Upper lobe of right lung (tissue), 1 donor: Measurements from ENCODE around the gene TTC39C. TPM values are rescaled to one million over a fixed set of nuclear protein-coding genes. Genes with fewer than 3 reads are reported as not detected.
A peak's percentile ranks its signal among the peaks of the same experiment; 100 is the strongest.

Source experiments
- ATAC-seq: fragments of 200-7000 bp; cut with Tn5 transposase; one replicate; pipeline ENCODE4 v1.9.1; 2020; ENCODE audit warnings: mild to moderate bottlenecking, moderate library complexity
- DNase-seq: peaks from one replicate; pipeline ENCODE4 v3.0.0-alpha.2; 2020
- H3K27ac ChIP-seq: fragments of 200-600 bp; one replicate; pipeline ENCODE4 v1.8.0; 2022
- H3K27me3 ChIP-seq: fragments of 200-600 bp; one replicate; pipeline ENCODE4 v1.8.0; 2022; ENCODE audit warnings: mild to moderate bottlenecking
- H3K36me3 ChIP-seq: fragments of 200-600 bp; one replicate; pipeline ENCODE4 v1.8.0; 2022
- H3K4me1 ChIP-seq: fragments of 200-600 bp; one replicate; pipeline ENCODE4 v1.8.0; 2022
- H3K4me3 ChIP-seq: fragments of 200-600 bp; one replicate; pipeline ENCODE4 v1.8.0; 2022; ENCODE audit warnings: mild to moderate bottlenecking
- H3K9me3 ChIP-seq: fragments of 200-600 bp; one replicate; pipeline ENCODE4 v1.8.0; 2022
- CTCF ChIP-seq: fragments of 200-600 bp; IDR thresholded peaks from one replicate; pipeline ENCODE4 v1.8.0; 2022; ENCODE audit warnings: antibody characterized with exemption
- intact Hi-C: fragments of 100-400 bp; cut with DNase I; formaldehyde crosslinking; loops from one replicate; pipeline ENCODE4 v1.11.0; 2022
- total RNA-seq: library from RNA; stranded (reverse); fragmentation: NEBNext Ultra II Directional; extraction: Animal tissue kit (Norgen Biotek cat#: 25700); gene quantifications from one replicate; pipeline ENCODE4 v1.2.1, GENCODE V29; 2021
- donor health status: DM: no; HTN: yes; CAD: no; lungs with severe emphysema.

Gene TTC39C
- total RNA-seq, 1 donor from 2014 or later, result 14.8 TPM

DNA sequence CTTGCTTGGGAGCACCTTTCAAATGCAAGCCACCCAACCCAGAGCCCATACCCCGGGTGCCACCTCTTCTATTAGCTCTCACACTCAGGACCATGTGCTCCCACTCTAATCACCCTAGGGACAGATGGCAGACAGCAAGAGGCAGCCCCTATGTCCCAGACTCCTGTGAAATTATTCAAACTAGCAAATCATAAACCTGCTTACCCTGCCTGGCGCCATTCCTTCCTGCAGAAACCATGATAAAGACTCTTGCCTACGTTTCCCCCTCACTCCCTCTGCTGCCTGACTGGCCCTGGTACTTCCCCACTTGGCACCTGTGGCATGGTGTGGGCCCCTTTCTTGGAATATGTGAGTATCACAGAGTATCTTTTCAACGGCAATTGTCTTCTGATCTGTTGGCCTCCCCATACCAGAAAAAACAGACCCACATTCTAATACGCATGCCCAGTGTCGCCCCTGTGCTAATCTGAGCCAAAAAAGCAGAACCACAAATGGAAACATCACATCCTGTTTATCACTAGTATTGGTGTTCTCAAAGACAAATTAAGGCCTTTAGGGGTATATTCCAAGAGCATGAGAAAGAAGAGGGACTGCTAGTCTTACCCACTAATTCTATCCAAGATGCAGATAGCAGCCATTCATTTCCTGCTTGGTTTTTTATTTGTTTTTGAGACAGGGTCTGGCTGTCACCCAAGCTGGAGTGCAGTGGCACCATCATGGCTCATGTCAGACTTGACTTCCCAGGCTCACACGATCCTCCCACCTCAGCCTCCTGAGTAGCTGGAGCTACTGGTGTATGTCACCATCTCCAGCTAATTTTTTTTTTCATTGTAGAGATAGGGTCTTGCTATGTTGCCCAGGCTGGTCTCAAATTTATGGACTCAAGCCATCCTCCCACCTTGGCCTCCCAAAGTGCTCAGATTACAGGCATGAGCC, 44.1 kb upstream of the TTC39C start:
- intact Hi-C loops, result no loop called here
- DNase-seq (no peak), ATAC-seq (peak; percentile 6)
- no peaks in the 10 kb centered on the region for H3K27me3 ChIP-seq
- no peaks in the 10 kb centered on the region for H3K9me3 ChIP-seq
- peaks cover 5% of the 10 kb centered on the region for H3K4me1 ChIP-seq
- no peaks in the 10 kb centered on the region for H3K36me3 ChIP-seq
- H3K27ac ChIP-seq, result peak overlapping the region; percentile 3
- TF ChIP-seq CTCF, result no peak
- no peak overlapping the region for H3K4me3 ChIP-seq

GRCh38 chr18:23971097-23971440, 43.5 kb upstream of the TTC39C start:
- no peaks in the 10 kb centered on the region for H3K36me3 ChIP-seq
- no peak for ATAC-seq
- H3K27me3 ChIP-seq, result no peaks in the 10 kb centered on the region
- H3K4me3 ChIP-seq, result no peak overlapping the region
- H3K4me1 ChIP-seq, result no peaks in the 10 kb centered on the region
- no peak overlapping the region for H3K27ac ChIP-seq
- no peak for DNase-seq
- H3K9me3 ChIP-seq, result no peaks in the 10 kb centered on the region
- intact Hi-C loops, result no loop called here
- no peak for TF ChIP-seq CTCF

DNA sequence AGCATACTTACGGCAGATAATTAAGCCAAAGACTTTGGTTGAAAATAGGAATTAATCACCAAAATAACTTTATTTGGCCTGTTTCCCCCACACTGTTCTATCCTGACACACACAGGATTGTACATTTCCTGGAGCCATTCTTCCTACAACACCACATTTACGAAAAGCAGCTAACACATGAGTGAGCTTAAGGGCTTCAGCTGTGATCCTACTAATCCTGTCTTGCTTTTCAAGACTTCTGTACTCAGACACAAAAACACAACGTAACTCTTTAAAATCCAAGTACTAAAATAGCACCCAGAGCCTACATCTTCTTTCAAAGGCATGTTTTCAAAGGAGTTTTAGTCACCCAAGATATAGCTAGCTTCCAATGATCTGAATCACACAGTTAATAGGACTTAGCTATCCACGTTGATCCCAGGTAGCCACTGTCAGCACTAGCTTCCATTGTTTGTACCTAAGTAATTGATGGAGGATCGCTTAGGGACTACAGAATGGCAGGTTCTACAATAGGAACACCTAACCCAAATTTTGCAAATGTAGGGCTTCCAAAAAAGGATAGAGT, 42.8 kb upstream of the TTC39C start:
- H3K4me1 ChIP-seq, result no peaks in the 10 kb centered on the region
- ATAC-seq (no peak), DNase-seq (no peak)
- no peaks in the 10 kb centered on the region for H3K36me3 ChIP-seq
- no peak overlapping the region for H3K27ac ChIP-seq
- H3K9me3 ChIP-seq, result no peaks in the 10 kb centered on the region
- no peak overlapping the region for H3K4me3 ChIP-seq
- TF ChIP-seq CTCF, result no peak
- intact Hi-C loops, result no loop called here
- no peaks in the 10 kb centered on the region for H3K27me3 ChIP-seq

GRCh38 chr18:23972453-23972852, 42.1 kb upstream of the TTC39C start:
- intact Hi-C loops, result no loop called here

DNA sequence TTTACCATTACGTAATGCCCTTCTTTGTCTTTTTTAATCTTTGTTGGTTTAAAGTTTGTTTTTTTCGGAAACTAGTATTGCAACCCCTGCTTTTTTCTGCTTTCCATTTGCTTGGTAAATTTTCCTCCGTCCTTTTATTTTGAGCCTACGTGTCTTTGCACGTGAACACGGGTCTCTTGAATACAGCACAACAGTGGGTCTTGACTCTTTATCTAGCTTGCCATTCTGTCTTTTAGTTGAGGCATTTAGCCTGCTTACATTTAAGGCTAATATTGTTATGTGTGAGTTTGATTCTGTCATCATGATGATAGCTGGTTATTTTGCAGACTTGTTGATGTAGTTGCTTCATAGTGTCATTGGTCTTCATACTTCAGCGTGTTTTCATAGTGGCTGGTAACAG, 37.5 kb upstream of the TTC39C start:
- H3K27ac ChIP-seq, result no peak overlapping the region
- H3K36me3 ChIP-seq, result no peaks in the 10 kb centered on the region
- no peak for DNase-seq
- no peaks in the 10 kb centered on the region for H3K9me3 ChIP-seq
- H3K4me1 ChIP-seq, result no peaks in the 10 kb centered on the region
- no peaks in the 10 kb centered on the region for H3K27me3 ChIP-seq
- ATAC-seq, result no peak
- TF ChIP-seq CTCF, result no peak
- H3K4me3 ChIP-seq, result no peak overlapping the region
- intact Hi-C loops, result no loop called here

More at GRCh38 chr18:23972453-23972852, 42.1 kb upstream of the TTC39C start:
- ATAC-seq (no peak), DNase-seq (no peak)
- Histone ChIP-seq H3K4me1 (no peaks in the 10 kb centered on the region), H3K27ac (no peak overlapping the region), H3K9me3 (no peaks in the 10 kb centered on the region), H3K36me3 (no peaks in the 10 kb centered on the region), H3K27me3 (no peaks in the 10 kb centered on the region), H3K4me3 (no peak overlapping the region)
- no peak for TF ChIP-seq CTCF
